ENCODE data around the gene FER1L5. TPM values are rescaled to one million over a fixed set of nuclear protein-coding genes. Genes with fewer than 3 reads are reported as not detected.
"Not testable (repeated sequence)": the region's sequence is repeated elsewhere in the genome, so short reads cannot be mapped to it uniquely, and the experiment has no call there.

Gene FER1L5
- total and polyA plus RNA-seq, 12 donors = 0.02 to 0.87 (median 0.14) TPM; not detected in 1

DNA sequence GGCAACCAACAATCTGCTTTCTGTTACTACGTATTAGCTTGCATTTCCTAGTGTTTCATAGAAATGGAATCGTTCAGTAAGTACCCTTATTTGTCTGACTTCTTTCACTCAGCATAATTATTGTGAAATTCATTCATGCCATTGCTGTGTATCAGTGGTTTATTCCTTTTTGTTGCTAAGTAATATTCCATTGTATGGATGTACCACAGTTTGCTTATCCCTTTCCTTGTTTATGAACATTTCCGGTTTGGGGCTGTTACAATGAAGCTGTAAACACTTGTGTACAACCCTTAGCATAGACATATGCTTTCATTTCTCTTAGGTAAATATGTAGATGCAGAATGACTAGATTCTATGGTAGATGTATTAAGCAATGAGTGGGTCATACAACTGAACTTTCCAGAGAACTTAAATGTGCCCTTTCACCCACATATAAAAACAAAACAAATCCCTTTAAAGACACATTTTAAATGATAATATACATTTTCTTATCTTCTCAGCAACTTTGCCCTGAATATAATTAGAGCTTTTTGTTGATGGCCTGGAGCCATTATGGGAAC, 21.9 kb downstream of the FER1L5 start:
- DNase-seq = no peak
- no peak overlapping the region for H3K4me3 ChIP-seq
- H3K27me3 ChIP-seq = no peaks in the 10 kb centered on the region
- H3K36me3 ChIP-seq (replicated peaks in 1 of 2) = no peaks in the 10 kb centered on the region
- peaks cover 0 to 9% of the 10 kb centered on the region in 2 donors for H3K4me1 ChIP-seq (replicated peaks in 1 of 2)
- TF ChIP-seq POLR2A (IDR thresholded peaks at IDR 0.05) = no peak
- TF ChIP-seq CTCF (IDR thresholded peaks at IDR 0.05) = no peak
- peak overlapping the region in 2 of 5 donors; percentile 58 to 73 for H3K27ac ChIP-seq
- 90 to 96% (median 92%) methylated on average over 3 of the region's 3 CpGs for WGBS, 4 donors
- intact Hi-C loops (cut with DNase I) = no loop called here
- H3K9me3 ChIP-seq (replicated peaks in 1 of 3) = no peaks in the 10 kb centered on the region

- intact Hi-C loops (cut with DNase I) = no loop called here
- peak overlapping the region in 3 of 5 donors; percentile 39 to 73 (median 58) for H3K27ac ChIP-seq
- no peak overlapping the region for H3K4me3 ChIP-seq
- H3K36me3 ChIP-seq (replicated peaks in 1 of 2) = no peaks in the 10 kb centered on the region
- peaks cover 0 to 9% of the 10 kb centered on the region in 2 donors for H3K4me1 ChIP-seq (replicated peaks in 1 of 2)
- H3K27me3 ChIP-seq = no peaks in the 10 kb centered on the region
- H3K9me3 ChIP-seq (replicated peaks in 1 of 3) = no peaks in the 10 kb centered on the region
- peak in 6 of 7 donors; percentile 37 to 72 (median 64) for DNase-seq
- TF ChIP-seq POLR2A (IDR thresholded peaks at IDR 0.05) = no peak
- no peak for TF ChIP-seq CTCF (IDR thresholded peaks at IDR 0.05)
- 65 to 68% (median 67%) methylated on average over 3 of the region's 3 CpGs for WGBS, 4 donors
Measured at GRCh38 chr2:96665083-96665569, 22.6 kb downstream of the FER1L5 start.

GRCh38 chr2:96665717-96666116, 23.2 kb downstream of the FER1L5 start:
- intact Hi-C loops (cut with DNase I); H3K36me3 ChIP-seq (replicated peaks in 1 of 2); H3K4me3 ChIP-seq; H3K9me3 ChIP-seq (replicated peaks in 1 of 3); H3K4me1 ChIP-seq (replicated peaks in 1 of 2); H3K27me3 ChIP-seq; DNase-seq: not testable (repeated sequence)
- WGBS, 4 donors = 88 to 96% (median 91%) methylated on average over 3 of the region's 3 CpGs
- H3K27ac ChIP-seq = peak overlapping the region in 3 of 5 donors; percentile 39 to 73 (median 42)

- intact Hi-C loops (cut with DNase I) = no loop called here
Measured at GRCh38 chr2:96668771-96669170, 26.2 kb downstream of the FER1L5 start.

More at GRCh38 chr2:96668771-96669170, 26.2 kb downstream of the FER1L5 start:
- Histone ChIP-seq H3K4me3 (no peak overlapping the region), H3K27ac (no peak overlapping the region), H3K4me1 (replicated peaks in 1 of 2) (peaks cover 0 to 9% of the 10 kb centered on the region in 2 donors), H3K27me3 (no peaks in the 10 kb centered on the region), H3K9me3 (replicated peaks in 1 of 3) (no peaks in the 10 kb centered on the region), H3K36me3 (replicated peaks in 1 of 2) (no peaks in the 10 kb centered on the region)
- WGBS, 4 donors = 75 to 86% (median 83%) methylated on average over 11 of the region's 11 CpGs
- no peak for TF ChIP-seq CTCF (IDR thresholded peaks at IDR 0.05)
- no peak for TF ChIP-seq POLR2A (IDR thresholded peaks at IDR 0.05)
- DNase-seq = no peak

Data from adrenal gland (tissue), 12 donors.